ENCODE data around the gene RWDD2A.

The RWDD2A gene

GRCh38 chr6:83198486-83199172 is 5.5 kb downstream of the RWDD2A start:
- POLR2A ChIA-PET: no interaction called here
- no peak overlapping the region for H3K4me3 ChIP-seq (ENCODE audit: low read depth, low read length)
- no peak for TF ChIP-seq ZNF37A (tag by site-specific recombination; IDR thresholded peaks at IDR 0.05)
- TF ChIP-seq HOXD13 (CRISPR knock-in tag; IDR thresholded peaks at IDR 0.05; ENCODE audit: borderline replicate concordance): no peak
- no peak for TF ChIP-seq ZNF221 (tag by site-specific recombination; IDR thresholded peaks at IDR 0.05; ENCODE audit: borderline replicate concordance)
- no peak for TF ChIP-seq ZNF549 (tag by site-specific recombination; IDR thresholded peaks at IDR 0.05)
- no peak for TF ChIP-seq MZF1 (tag by site-specific recombination; IDR thresholded peaks at IDR 0.05; ENCODE audit: borderline replicate concordance)
- no peak for TF ChIP-seq ZFP41 (tag by site-specific recombination; IDR thresholded peaks at IDR 0.05; ENCODE audit: borderline replicate concordance)
- TF ChIP-seq ZNF211 (tag by site-specific recombination; IDR thresholded peaks at IDR 0.05; ENCODE audit: low read depth): no peak
- TF ChIP-seq, protein P1, sequence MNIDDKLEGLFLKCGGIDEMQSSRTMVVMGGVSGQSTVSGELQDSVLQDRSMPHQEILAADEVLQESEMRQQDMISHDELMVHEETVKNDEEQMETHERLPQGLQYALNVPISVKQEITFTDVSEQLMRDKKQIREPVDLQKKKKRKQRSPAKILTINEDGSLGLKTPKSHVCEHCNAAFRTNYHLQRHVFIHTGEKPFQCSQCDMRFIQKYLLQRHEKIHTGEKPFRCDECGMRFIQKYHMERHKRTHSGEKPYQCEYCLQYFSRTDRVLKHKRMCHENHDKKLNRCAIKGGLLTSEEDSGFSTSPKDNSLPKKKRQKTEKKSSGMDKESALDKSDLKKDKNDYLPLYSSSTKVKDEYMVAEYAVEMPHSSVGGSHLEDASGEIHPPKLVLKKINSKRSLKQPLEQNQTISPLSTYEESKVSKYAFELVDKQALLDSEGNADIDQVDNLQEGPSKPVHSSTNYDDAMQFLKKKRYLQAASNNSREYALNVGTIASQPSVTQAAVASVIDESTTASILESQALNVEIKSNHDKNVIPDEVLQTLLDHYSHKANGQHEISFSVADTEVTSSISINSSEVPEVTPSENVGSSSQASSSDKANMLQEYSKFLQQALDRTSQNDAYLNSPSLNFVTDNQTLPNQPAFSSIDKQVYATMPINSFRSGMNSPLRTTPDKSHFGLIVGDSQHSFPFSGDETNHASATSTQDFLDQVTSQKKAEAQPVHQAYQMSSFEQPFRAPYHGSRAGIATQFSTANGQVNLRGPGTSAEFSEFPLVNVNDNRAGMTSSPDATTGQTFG (tag by site-specific recombination; IDR thresholded peaks at IDR 0.05; ENCODE audit: borderline replicate concordance): no peak
- TF ChIP-seq ZNF404 (tag by site-specific recombination; IDR thresholded peaks at IDR 0.05): no peak

DNA sequence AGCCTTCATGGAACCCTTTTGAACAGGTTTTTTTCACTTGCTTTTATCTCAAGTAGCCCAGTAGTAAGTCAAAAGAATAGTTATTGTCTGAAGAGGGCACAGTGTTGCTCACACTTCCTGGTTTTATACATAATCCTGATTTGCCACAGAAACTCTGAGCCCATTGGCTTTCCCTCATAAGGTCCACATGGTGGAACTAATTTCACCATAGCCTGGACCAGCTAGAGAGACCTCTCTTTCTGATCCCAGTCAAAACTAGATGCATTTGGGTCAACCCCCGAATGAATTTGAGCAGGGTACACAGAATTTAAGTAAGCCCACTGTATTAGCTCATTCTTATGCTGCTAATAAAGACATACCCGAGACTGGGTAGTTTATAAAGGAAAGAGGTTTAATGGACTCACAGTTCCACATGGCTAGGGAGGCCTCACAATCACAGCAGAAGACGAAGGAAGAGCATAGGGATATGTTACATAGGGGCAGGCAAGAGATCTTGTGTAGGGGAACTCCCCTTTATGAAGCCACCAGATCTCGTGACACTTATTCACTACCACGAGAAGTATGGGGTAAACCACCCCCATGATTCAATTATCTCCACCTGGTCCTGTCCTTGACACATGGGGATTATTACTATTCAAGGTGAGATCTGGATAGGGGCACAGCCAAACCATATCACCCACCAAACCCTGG is 6.2 kb downstream of the RWDD2A start:
- ChIA-PET POLR2A (no interaction called here), CTCF (interaction anchor here (1.0 to 2.5 kb wide), 6 partner anchors 22 to 316 kb away, joined by 3 to 7 read pairs (median 4); partner anchors contain the start of gene PRSS35)
- no peak for TF ChIP-seq ZNF23 (tag by site-specific recombination; IDR thresholded peaks at IDR 0.05; ENCODE audit: borderline replicate concordance)
- no peak for TF ChIP-seq ZNF701 (tag by site-specific recombination; IDR thresholded peaks at IDR 0.05)
- TF ChIP-seq INSM2 (tag by site-specific recombination; IDR thresholded peaks at IDR 0.05): no peak
- TF ChIP-seq ZNF837 (tag by site-specific recombination; IDR thresholded peaks at IDR 0.05): no peak
- TF ChIP-seq ZNF600 (tag by site-specific recombination; IDR thresholded peaks at IDR 0.05): no peak
- no peak for TF ChIP-seq ZNF549 (tag by site-specific recombination; IDR thresholded peaks at IDR 0.05)
- TF ChIP-seq KLF7 (tag by site-specific recombination; IDR thresholded peaks at IDR 0.05; ENCODE audit: borderline replicate concordance): no peak
- no peak for TF ChIP-seq PATZ1 (tag by site-specific recombination; IDR thresholded peaks at IDR 0.05)
- no peak for TF ChIP-seq GLI2 (tag by site-specific recombination; IDR thresholded peaks at IDR 0.05; ENCODE audit: borderline replicate concordance, low read depth)
- TF ChIP-seq, protein P2, sequence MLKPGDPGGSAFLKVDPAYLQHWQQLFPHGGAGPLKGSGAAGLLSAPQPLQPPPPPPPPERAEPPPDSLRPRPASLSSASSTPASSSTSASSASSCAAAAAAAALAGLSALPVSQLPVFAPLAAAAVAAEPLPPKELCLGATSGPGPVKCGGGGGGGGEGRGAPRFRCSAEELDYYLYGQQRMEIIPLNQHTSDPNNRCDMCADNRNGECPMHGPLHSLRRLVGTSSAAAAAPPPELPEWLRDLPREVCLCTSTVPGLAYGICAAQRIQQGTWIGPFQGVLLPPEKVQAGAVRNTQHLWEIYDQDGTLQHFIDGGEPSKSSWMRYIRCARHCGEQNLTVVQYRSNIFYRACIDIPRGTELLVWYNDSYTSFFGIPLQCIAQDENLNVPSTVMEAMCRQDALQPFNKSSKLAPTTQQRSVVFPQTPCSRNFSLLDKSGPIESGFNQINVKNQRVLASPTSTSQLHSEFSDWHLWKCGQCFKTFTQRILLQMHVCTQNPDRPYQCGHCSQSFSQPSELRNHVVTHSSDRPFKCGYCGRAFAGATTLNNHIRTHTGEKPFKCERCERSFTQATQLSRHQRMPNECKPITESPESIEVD (tag by site-specific recombination; IDR thresholded peaks at IDR 0.05): no peak
- TF ChIP-seq, protein P3, sequence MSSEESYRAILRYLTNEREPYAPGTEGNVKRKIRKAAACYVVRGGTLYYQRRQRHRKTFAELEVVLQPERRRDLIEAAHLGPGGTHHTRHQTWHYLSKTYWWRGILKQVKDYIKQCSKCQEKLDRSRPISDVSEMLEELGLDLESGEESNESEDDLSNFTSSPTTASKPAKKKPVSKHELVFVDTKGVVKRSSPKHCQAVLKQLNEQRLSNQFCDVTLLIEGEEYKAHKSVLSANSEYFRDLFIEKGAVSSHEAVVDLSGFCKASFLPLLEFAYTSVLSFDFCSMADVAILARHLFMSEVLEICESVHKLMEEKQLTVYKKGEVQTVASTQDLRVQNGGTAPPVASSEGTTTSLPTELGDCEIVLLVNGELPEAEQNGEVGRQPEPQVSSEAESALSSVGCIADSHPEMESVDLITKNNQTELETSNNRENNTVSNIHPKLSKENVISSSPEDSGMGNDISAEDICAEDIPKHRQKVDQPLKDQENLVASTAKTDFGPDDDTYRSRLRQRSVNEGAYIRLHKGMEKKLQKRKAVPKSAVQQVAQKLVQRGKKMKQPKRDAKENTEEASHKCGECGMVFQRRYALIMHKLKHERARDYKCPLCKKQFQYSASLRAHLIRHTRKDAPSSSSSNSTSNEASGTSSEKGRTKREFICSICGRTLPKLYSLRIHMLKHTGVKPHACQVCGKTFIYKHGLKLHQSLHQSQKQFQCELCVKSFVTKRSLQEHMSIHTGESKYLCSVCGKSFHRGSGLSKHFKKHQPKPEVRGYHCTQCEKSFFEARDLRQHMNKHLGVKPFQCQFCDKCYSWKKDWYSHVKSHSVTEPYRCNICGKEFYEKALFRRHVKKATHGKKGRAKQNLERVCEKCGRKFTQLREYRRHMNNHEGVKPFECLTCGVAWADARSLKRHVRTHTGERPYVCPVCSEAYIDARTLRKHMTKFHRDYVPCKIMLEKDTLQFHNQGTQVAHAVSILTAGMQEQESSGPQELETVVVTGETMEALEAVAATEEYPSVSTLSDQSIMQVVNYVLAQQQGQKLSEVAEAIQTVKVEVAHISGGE (tag by site-specific recombination; conservative IDR thresholded peaks at IDR 0.05; ENCODE audit: low read depth): no peak

More at GRCh38 chr6:83198486-83199172, 5.5 kb downstream of the RWDD2A start:
- Histone ChIP-seq H3K27ac (ENCODE audit: extremely low read depth, low read depth, low read length) (no peak overlapping the region), H3K9me3 (ENCODE audit: control insufficient read depth, insufficient read depth, low read depth, low read length) (no peaks in the 10 kb centered on the region), H3K36me3 (ENCODE audit: control insufficient read depth in 2 of 2, insufficient read depth in 1 of 2, low read length in 2 of 2) (peaks cover 16 to 34% of the 10 kb centered on the region in 2 experiments), H3K4me1 (ENCODE audit: control insufficient read depth, insufficient read depth, low read length) (no peaks in the 10 kb centered on the region)
- CTCF ChIA-PET: interaction anchor here (0.5 to 2.5 kb wide), 6 partner anchors 16 to 316 kb away, joined by 3 to 8 read pairs (median 6); partner anchors contain the start of genes DOP1A and PRSS35

More for the DNA sequence above, 6.2 kb downstream of the RWDD2A start:
- H3K27ac ChIP-seq (ENCODE audit: extremely low read depth, low read depth, low read length): no peak overlapping the region
- no peaks in the 10 kb centered on the region for H3K9me3 ChIP-seq (ENCODE audit: control insufficient read depth, insufficient read depth, low read depth, low read length)
- H3K36me3 ChIP-seq (ENCODE audit: control insufficient read depth in 2 of 2, insufficient read depth in 1 of 2, low read length in 2 of 2): peaks cover 16 to 34% of the 10 kb centered on the region in 2 experiments
- H3K4me1 ChIP-seq (ENCODE audit: control insufficient read depth, insufficient read depth, low read length): no peaks in the 10 kb centered on the region
- H3K4me3 ChIP-seq (ENCODE audit: low read depth, low read length): no peak overlapping the region
